Measurements from ENCODE around the gene MRPL16. TPM values are rescaled to one million over a fixed set of nuclear protein-coding genes. Genes with fewer than 3 reads are reported as not detected.

The MRPL16 gene
- total and polyA plus RNA-seq, 4 donors = 38.2 to 54.1 (median 40.2) TPM

DNA sequence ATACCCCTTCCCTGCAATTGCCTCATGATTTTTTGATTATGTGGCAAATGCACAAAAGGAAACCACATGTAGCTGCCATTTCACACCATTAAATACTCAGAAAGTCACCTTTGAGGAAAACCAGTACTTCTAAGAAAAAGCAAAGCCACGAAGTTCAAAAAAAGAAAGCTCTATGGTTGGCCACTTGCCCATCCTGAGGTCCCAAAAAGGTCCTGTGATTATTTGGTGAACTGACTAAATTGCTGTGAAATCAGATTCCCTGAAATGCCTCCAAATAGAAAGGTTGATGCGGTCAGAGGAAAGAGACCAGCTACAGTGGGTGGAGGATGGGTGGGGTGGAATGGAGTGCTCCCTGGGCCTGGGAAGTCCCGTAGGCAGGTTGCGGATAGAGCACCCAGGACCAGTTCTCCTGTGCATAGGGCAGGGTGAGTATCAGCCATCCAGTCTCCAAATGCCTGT, 26.9 kb downstream of the MRPL16 start:
- no peak for TF ChIP-seq CTCF (IDR thresholded peaks at IDR 0.05; ENCODE audit: control extremely low read depth, extremely low read depth)
- 79 to 84% methylated on average over 4 of the region's 4 CpGs for WGBS, 2 donors
- no peaks in the 10 kb centered on the region for H3K27me3 ChIP-seq (ENCODE audit: control insufficient read depth in 3 of 3, insufficient read depth in 3 of 3, low read length in 2 of 3)
- peaks cover 5 to 17% (median 9%) of the 10 kb centered on the region in 5 donors for H3K4me1 ChIP-seq (ENCODE audit: control insufficient read depth in 5 of 5, insufficient read depth in 5 of 5, low read length in 5 of 5)
- H3K36me3 ChIP-seq (ENCODE audit: control insufficient read depth in 4 of 4, insufficient read depth in 4 of 4, low read length in 4 of 4) = peaks cover 0 to 7% (median 2%) of the 10 kb centered on the region in 4 donors
- no peak overlapping the region for H3K4me3 ChIP-seq
- H3K9ac ChIP-seq (ENCODE audit: insufficient read depth in 1 of 2, low read length in 2 of 2) = no peak overlapping the region
- ATAC-seq (ENCODE audit: insufficient read depth, low FRiP score) (no peak), DNase-seq (no peak)
- no peaks in the 10 kb centered on the region for H3K9me3 ChIP-seq (ENCODE audit: control insufficient read depth in 4 of 4, insufficient read depth in 3 of 4, low read length in 3 of 4)
- no peak overlapping the region for H3K27ac ChIP-seq (ENCODE audit: low read depth in 1 of 2, low read length in 1 of 2)

DNA sequence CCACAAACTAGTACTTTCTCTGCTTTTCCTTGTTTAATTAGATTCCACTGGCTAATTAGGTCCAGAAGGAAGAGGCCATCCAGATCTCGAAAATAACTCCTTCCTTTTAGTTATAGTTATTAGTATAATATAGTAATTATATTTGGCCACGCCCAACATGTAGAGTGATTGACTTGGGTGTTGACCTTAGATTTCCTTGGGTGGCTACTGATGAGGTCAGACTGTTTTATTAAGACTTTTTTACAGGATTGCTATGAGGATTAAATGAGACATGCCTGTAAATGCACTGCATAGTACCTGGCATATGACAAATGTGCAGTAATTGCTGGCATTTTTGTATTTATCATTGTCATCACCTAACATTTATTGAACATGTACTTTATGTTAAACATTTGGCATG, 28.5 kb downstream of the MRPL16 start:
- H3K9me3 ChIP-seq (ENCODE audit: control insufficient read depth in 4 of 4, insufficient read depth in 3 of 4, low read length in 3 of 4) = no peaks in the 10 kb centered on the region
- no peak for ATAC-seq (ENCODE audit: insufficient read depth, low FRiP score)
- 79 to 91% methylated on average over 2 of the region's 2 CpGs for WGBS, 2 donors
- no peak overlapping the region for H3K9ac ChIP-seq (ENCODE audit: insufficient read depth in 1 of 2, low read length in 2 of 2)
- H3K4me1 ChIP-seq (ENCODE audit: control insufficient read depth in 5 of 5, insufficient read depth in 5 of 5, low read length in 5 of 5) = peaks cover 0 to 13% (median 5%) of the 10 kb centered on the region in 5 donors
- no peaks in the 10 kb centered on the region for H3K27me3 ChIP-seq (ENCODE audit: control insufficient read depth in 3 of 3, insufficient read depth in 3 of 3, low read length in 2 of 3)
- DNase-seq = no peak
- H3K36me3 ChIP-seq (ENCODE audit: control insufficient read depth in 4 of 4, insufficient read depth in 4 of 4, low read length in 4 of 4) = peaks cover 0 to 8% (median 3%) of the 10 kb centered on the region in 4 donors
- TF ChIP-seq CTCF (IDR thresholded peaks at IDR 0.05; ENCODE audit: control extremely low read depth, extremely low read depth) = no peak
- no peak overlapping the region for H3K27ac ChIP-seq (ENCODE audit: low read depth in 1 of 2, low read length in 1 of 2)
- H3K4me3 ChIP-seq = no peak overlapping the region

DNA sequence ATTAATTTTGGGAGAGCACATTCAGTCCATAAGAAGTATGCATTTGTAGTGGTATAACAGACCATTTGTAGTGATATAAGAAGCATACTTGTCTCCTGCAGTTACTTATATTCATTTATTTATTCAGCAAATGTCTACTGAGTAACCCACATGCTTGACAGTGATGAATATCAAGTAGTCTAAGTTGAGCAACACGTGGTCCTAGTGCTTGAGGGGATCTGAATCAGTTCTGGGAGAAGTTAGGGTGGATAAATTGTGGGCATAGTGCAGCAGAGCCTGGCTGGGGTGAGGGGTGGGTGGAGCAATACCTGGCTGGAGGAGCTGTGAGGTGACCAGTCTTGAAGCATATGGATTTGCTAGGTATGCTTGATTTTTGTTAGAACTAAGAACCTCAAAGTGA, 31.1 kb downstream of the MRPL16 start:
- no peak for ATAC-seq (ENCODE audit: insufficient read depth, low FRiP score)
- no peak for TF ChIP-seq CTCF (IDR thresholded peaks at IDR 0.05; ENCODE audit: control extremely low read depth, extremely low read depth)
- no peak overlapping the region for H3K9ac ChIP-seq (ENCODE audit: insufficient read depth in 1 of 2, low read length in 2 of 2)
- no peak overlapping the region for H3K4me3 ChIP-seq
- peaks cover 0 to 9% (median 0%) of the 10 kb centered on the region in 5 donors for H3K4me1 ChIP-seq (ENCODE audit: control insufficient read depth in 5 of 5, insufficient read depth in 5 of 5, low read length in 5 of 5)
- WGBS, 2 donors = 44 to 53% methylated on average over 1 of the region's 1 CpG
- DNase-seq = no peak
- peaks cover 0 to 16% (median 6%) of the 10 kb centered on the region in 4 donors for H3K36me3 ChIP-seq (ENCODE audit: control insufficient read depth in 4 of 4, insufficient read depth in 4 of 4, low read length in 4 of 4)
- no peaks in the 10 kb centered on the region for H3K9me3 ChIP-seq (ENCODE audit: control insufficient read depth in 4 of 4, insufficient read depth in 3 of 4, low read length in 3 of 4)
- H3K27me3 ChIP-seq (ENCODE audit: control insufficient read depth in 3 of 3, insufficient read depth in 3 of 3, low read length in 2 of 3) = no peaks in the 10 kb centered on the region
- no peak overlapping the region for H3K27ac ChIP-seq (ENCODE audit: low read depth in 1 of 2, low read length in 1 of 2)

- ATAC-seq (ENCODE audit: insufficient read depth, low FRiP score) (no peak), DNase-seq (no peak)
- Histone ChIP-seq H3K27ac (ENCODE audit: low read depth in 1 of 2, low read length in 1 of 2) (peak overlapping the region in 1 of 2 donors; percentile 3), H3K4me1 (ENCODE audit: control insufficient read depth in 5 of 5, insufficient read depth in 5 of 5, low read length in 5 of 5) (peaks cover 0 to 8% (median 0%) of the 10 kb centered on the region in 5 donors), H3K4me3 (no peak overlapping the region), H3K9me3 (ENCODE audit: control insufficient read depth in 4 of 4, insufficient read depth in 3 of 4, low read length in 3 of 4) (no peaks in the 10 kb centered on the region), H3K36me3 (ENCODE audit: control insufficient read depth in 4 of 4, insufficient read depth in 4 of 4, low read length in 4 of 4) (peaks cover 0 to 19% (median 8%) of the 10 kb centered on the region in 4 donors), H3K9ac (ENCODE audit: insufficient read depth in 1 of 2, low read length in 2 of 2) (no peak overlapping the region), H3K27me3 (ENCODE audit: control insufficient read depth in 3 of 3, insufficient read depth in 3 of 3, low read length in 2 of 3) (no peaks in the 10 kb centered on the region)
- no peak for TF ChIP-seq CTCF (IDR thresholded peaks at IDR 0.05; ENCODE audit: control extremely low read depth, extremely low read depth)
- 91 to 94% methylated on average over 2 of the region's 2 CpGs for WGBS, 2 donors
These were observed 32.5 kb downstream of the MRPL16 start for GRCh38 chr11:59778122-59778521.

Data from lung (tissue), 12 donors.